ENCODE data around the gene AKNA.

GRCh38 chr9:114383521-114384231, 4.1 kb downstream of the AKNA start:
- TF ChIP-seq TAF1 (IDR thresholded peaks at IDR 0.05; ENCODE audit: borderline replicate concordance, insufficient read depth, low read length) (no peak), POLR2AphosphoS5 (IDR thresholded peaks at IDR 0.05; ENCODE audit: low read depth, low read length) (no peak), REST (IDR thresholded peaks at IDR 0.05; ENCODE audit: insufficient read depth in 1 of 2, low read depth in 2 of 2, low read length in 2 of 2) (no peak), SIN3A (IDR thresholded peaks at IDR 0.05; ENCODE audit: borderline replicate concordance, insufficient read depth, low read length) (no peak), FOXP2 (optimal IDR thresholded peaks at IDR 0.05; ENCODE audit: borderline replicate concordance, extremely low read depth, extremely low read length, insufficient read depth) (no peak)

Measured in PFSK-1 (cell line).